GM18873 (cell line): ENCODE data around the gene ABCB1.
A peak's percentile ranks its signal among the peaks of the same experiment; 100 is the strongest.

ENCODE experiments used
- ATAC-seq: cut with Tn5 transposase; IDR thresholded peaks from one replicate; pipeline ENCODE4 v1.9.1; 2021; ENCODE audit warnings: mild to moderate bottlenecking, moderate library complexity, moderate number of reproducible peaks; ENCODE audit not compliant: unreplicated experiment, low FRiP score

Gene ABCB1

GRCh38 chr7:87600130-87601124, at the start of gene ABCB1:
TSS of gene ABCB1 (minus strand) at chr7:87600884. CDS start at chr7:87600184, 700 bp downstream.
- ATAC-seq, result peak; percentile 33

GRCh38 chr7:87648316-87648715, 47.6 kb upstream of the ABCB1 start:
- ATAC-seq, result no peak

GRCh38 chr7:87645446-87645845, 44.8 kb upstream of the ABCB1 start:
- ATAC-seq, result no peak

GRCh38 chr7:87635921-87636320, 35.2 kb upstream of the ABCB1 start:
- ATAC-seq, result no peak

- no peak for ATAC-seq
Measured at GRCh38 chr7:87628780-87629569, 28.3 kb upstream of the ABCB1 start.

- peak; percentile 14 for ATAC-seq
Measured at GRCh38 chr7:87627634-87627994, 26.9 kb upstream of the ABCB1 start.

GRCh38 chr7:87625101-87625500, 24.4 kb upstream of the ABCB1 start:
- ATAC-seq, result no peak

GRCh38 chr7:87624628-87625027, 23.9 kb upstream of the ABCB1 start:
- no peak for ATAC-seq

GRCh38 chr7:87615197-87615596, 14.5 kb upstream of the ABCB1 start:
- ATAC-seq, result no peak

GRCh38 chr7:87609916-87610315, 9.2 kb upstream of the ABCB1 start:
- ATAC-seq, result no peak

GRCh38 chr7:87608431-87608830, 7.7 kb upstream of the ABCB1 start:
- ATAC-seq, result no peak

GRCh38 chr7:87604264-87604663, 3.6 kb upstream of the ABCB1 start:
- ATAC-seq, result no peak

- ATAC-seq, result peak; percentile 98
Measured at GRCh38 chr7:87599336-87599735, 1.3 kb downstream of the ABCB1 start.

- no peak for ATAC-seq
Measured at GRCh38 chr7:87598234-87599009, 2.3 kb downstream of the ABCB1 start.

- ATAC-seq, result no peak
Measured at GRCh38 chr7:87596696-87597095, 4.0 kb downstream of the ABCB1 start.

GRCh38 chr7:87596136-87596535, 4.5 kb downstream of the ABCB1 start:
- ATAC-seq, result no peak

- no peak for ATAC-seq
Measured at GRCh38 chr7:87592300-87592699, 8.4 kb downstream of the ABCB1 start.

GRCh38 chr7:87591211-87591610, 9.5 kb downstream of the ABCB1 start:
- no peak for ATAC-seq

GRCh38 chr7:87590578-87590977, 10.1 kb downstream of the ABCB1 start:
- no peak for ATAC-seq

- ATAC-seq, result no peak
Measured at GRCh38 chr7:87589631-87590030, 11.1 kb downstream of the ABCB1 start.

- ATAC-seq, result no peak
Measured at GRCh38 chr7:87581723-87582122, 19.0 kb downstream of the ABCB1 start.
